NCI-H748 (cell line): Measurements from ENCODE around the gene PPFIA4.

Experiments
- DNase-seq: peaks from one replicate; lab custom pipeline; 2025; ENCODE audit not compliant: unreplicated experiment; lab: John Stamatoyannopoulos, UW

The PPFIA4 gene

DNA sequence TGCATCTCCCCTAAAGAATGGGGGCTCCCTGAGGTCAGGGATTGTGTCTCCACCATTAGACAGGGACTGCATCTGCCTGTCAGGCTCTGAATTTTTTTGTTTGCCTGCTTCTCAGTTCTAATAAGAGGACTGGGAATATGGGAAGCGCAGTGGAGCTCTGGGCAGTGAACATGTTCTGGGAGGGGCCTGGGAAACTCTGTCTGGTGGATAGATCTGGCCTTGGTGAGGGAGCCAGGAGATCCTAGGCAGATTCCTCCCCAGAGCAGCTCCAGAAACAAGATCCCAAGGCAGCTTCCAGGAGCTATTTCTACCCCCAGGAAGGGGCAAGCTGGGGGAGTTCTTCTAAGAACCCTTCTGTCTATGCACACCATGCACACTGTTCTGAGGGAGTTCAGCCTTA lies 72.2 kb downstream of the PPFIA4 start:
- DNase-seq, result no peak

DNA sequence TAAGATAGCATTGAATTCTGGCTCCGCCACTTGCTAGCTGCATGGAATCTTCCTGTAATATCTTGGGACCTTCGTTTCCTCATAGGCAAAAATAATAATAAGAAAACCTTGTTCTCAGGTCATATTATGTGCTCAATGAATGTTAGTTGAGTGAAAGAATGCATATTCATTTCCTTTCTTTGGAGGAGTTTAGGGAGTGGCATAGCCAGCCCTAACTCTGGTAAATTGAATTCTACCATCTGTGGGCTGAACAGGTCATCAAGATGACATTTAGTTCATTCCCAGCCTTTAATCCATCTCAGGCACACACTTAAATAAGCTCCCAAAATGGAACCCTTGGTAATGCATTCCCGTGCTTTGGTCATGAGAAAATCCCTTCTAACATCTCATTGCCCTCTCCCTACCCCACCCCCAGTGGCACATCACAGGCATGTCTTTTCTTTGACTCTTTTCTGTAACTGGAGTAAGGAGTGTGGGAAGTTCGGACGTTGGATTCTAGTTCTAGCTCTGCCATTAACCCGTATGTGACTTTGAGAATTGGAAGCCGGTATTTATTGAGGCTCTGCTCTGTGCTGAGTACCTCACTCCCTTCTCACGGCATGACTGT lies 72.7 kb downstream of the PPFIA4 start:
- DNase-seq, result no peak

DNA sequence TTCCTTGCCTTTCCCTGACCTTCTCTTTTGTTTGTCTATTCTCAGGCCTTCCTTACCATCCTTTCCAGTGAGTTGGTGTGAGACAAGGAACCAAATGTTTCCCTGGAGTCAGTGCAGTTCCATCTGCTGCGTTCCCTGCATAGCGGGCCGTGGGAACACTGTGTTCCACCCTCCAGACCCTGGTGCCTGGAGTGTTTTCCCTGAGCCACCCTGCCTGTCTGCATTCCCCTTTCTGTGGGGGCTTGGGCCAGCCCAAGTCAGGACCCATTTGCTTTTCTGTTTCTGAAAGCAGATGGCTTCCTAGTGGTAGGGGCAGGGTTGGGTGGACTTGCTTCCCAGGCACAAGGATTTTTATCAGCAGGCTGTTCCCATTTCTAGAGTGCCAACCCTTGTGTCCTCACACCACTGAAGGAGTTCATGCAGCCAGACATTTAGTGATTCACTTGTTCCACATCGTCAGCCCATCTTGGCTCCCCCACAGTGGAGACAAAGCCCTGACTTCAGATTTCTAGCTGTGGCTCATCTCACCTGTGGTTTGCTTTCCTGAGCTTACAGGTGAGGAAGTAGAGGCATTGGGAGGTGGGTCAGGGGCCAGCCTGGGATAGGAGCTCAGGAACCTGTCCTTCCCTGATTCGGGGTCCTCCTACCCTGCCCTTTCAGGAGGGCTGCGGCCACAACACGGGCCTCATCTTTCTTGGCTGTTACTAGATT lies 73.7 kb downstream of the PPFIA4 start:
- no peak for DNase-seq

DNA sequence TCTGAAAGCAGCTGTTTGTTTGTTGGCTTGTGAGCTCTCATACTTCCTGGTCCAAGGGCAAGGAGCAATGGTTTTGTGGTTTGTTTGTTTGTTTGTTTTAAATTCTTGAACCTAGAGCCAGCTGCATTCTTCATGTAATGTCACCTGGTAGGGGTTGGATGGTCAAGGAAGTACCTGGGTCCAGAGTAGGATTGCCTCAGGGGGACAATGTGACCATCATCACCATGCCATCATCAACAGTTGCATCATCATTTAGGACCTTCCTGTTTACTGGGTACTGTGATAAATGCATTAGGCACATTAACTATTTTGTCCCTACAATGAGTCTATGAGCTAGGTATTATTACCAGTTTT lies 74.2 kb downstream of the PPFIA4 start:
- DNase-seq, result no peak

DNA sequence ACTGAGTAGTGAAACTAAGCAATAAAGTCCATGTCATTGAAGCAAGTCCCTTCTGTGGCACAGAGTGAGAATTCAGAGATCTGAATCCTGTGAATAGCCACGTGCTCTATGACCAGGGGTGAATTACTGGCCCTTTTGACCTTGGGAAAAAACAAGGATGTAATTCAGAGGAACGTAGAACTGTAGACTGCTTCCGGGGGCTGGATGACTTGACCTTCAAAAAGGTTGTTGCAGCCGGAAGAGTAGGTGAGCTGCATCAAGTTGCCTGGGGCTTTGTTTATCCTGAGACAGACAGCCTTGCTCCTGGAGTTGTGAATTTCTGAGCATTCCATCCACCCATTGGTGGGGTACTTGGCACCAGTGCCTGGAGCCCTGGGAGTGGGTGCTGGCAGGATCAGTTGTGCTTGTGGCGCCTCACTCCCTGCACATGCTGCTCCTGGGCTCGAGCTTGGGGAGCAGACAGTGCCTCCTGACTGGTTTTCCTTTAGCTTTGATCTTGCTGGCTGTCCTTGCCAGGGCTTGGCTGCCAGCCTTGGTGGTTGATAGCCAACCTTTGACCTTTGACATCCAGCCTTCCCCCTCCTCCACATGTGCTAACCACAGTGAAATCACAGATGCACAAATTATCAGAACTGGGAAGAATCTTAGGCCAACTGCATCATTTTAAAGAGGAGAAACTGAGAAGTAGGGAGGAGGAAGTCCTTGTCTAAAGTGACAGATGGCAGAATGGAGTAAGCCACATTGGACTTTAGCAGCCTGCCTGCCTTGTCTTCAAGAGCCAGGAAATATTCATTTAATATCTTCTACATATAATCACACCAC lies 75.7 kb downstream of the PPFIA4 start:
- no peak for DNase-seq

DNA sequence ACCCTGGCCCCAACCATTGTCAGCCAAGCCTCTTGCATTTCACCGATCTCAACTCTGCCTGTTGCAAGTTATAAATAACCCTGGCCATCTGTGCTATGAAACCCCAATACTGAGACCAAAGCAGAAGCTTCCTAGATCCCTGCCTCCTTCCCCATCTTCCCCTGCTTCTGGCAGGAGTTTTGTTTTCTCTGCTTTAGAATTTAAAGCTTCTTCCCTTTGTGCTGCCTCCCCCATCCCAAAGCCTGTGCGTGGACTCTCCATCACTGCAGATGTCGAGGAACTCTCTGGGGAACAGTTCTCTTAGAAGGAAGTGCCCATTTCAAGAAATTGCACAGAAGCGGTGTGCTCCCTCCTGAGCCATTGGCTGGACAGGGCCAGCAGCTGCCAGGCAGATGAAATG lies 76.9 kb downstream of the PPFIA4 start:
- DNase-seq, result no peak

DNA sequence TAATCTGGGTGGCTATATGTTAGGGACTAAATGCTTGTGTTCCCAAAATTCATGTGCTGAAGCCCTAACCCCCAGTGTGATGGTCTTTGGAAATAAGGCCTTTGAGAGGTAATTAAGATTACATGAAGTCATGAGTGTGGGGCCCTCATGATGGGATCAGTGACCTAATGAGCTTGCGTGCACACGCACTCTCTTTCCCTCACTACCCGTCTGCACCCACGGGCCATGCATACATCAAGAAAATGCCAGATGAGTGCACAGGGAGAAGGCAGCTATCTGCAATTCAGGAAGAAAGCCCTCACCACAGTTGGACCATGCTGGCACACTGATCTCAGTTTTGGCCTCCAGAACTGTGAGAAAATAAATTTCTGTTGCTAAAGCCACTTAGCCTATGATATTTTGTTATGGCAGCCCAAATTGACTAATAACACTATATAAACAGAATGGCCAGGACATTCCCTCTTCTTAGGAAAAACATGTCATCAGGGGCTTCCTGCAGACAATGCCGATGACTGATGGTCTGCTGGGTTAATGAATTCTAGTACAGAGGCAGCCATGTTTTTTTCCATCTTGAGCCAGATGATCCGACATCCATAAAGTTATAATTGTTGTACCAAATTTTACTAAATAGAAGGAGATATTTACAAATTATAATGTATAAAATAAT lies 77.7 kb downstream of the PPFIA4 start:
- DNase-seq, result no peak

DNA sequence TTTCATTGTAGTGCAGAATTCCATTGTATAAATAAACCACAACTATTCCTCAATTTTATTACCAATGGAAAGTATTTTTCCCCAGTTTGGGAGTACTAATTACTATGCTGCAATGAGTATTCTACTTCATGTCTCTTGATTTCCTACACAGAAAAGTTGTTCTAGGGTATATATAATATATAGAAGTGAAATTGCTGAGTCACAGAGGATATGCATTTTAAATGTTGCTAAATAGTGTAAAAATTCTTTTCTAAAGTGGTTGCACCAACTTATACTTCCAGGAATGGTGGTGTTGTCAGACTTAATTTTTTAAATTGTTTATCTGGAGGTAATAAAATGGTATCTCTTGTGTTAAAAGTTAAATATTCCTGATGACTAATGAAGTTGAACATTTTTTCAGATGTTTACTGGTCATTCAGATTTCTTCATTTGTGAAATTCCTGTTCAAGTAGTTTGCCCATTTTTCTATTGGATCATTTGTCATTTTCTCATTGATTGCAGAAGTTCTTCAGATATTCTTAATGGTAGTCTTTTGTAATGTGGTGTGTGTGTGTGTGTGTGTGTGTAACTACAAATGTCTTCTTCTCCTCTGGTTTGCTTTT lies 78.6 kb downstream of the PPFIA4 start:
- no peak for DNase-seq

DNA sequence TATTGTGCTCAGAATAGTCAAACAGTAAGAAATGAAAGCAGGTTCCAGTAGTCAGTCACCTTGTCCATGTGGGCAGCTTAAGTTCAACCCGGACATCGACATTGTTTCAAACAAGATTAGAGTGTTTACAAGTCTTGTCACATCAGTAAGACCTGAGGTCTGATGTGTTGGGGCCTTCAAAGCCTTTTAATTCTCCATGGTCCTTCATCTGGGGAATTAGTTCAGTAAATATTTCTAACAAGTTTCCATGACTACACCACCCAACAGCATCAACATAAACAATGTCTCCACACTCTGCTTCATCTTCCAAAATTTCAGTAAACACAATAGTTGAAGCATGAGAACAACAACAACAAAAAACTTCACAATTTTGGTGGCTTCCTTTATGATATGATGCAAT lies 86.2 kb downstream of the PPFIA4 start:
- peak; percentile 28 for DNase-seq

DNA sequence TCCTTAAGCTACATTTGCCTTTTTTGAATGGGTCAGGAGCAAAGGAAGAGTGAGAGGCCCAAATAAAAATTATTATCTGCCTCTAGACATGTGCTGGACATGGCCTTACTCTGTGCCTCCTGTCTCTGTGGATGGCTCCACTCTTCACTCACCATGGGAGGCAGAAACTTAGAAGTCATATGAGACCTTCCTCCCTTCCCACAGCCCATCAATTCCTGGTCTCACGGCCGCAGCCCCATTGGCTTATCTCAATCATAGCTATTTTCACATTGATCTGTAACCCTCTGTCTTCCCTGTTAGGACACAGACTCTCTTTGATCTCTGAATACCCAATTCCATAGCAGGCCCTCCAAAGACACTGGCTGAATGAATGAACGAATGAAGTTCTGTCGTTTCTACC lies 87.0 kb downstream of the PPFIA4 start:
- DNase-seq, result no peak

DNA sequence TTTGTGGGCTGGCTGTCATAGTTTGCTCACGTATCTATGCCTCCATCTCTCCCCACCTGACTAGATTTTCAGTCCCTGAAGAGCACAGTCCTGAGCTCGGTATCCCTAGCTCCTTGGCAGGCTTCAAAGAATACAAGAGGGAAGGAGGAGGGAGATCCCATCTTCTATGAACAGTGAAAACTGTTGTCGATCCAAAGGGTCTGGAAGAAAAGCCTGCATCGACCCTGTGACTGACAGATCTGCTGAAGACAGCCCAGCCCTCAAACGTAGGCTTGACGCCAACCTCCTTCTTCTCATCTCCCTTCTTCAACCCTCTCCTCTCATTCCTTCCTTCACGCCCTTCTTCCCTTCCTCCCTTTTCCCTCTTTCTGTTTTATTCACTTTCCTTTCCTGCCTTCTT lies 87.9 kb downstream of the PPFIA4 start:
- DNase-seq, result no peak

DNA sequence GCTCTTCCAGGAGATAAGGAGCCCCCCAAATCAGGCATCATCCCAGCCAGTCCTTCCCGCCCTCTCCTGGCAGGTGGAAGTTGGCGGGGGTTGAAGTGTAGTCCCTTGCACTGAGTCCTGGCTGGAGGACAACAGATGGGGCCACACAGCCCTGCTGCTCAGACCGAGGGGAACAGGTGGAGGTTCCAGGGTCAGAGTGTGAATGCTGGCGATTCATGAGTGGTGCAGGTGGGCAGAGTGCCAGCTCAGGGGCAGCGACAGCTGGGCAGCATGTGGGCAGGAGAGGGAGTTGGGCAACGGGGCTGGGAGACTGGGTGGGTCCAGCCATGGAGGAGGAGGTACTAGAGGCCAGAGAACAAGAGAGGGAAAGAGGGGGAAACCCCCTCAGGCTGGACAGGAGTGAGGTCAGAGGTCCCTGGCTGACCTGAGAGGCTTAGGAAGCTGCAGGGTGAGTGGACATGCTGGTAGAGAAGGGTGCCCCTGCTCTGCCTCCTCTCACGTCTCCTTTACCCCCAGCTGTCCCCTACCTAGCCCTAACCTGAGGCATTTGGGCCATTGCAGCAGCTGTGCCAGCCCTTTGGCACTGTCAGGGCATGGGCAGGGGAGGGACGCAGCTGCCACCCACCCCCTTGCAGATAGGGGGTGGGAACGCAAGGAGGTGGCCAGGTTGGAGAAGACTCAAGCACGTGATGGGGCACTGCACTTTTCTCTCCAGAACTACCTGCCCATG lies 90.0 kb downstream of the PPFIA4 start:
- peak; percentile 40 for DNase-seq

DNA sequence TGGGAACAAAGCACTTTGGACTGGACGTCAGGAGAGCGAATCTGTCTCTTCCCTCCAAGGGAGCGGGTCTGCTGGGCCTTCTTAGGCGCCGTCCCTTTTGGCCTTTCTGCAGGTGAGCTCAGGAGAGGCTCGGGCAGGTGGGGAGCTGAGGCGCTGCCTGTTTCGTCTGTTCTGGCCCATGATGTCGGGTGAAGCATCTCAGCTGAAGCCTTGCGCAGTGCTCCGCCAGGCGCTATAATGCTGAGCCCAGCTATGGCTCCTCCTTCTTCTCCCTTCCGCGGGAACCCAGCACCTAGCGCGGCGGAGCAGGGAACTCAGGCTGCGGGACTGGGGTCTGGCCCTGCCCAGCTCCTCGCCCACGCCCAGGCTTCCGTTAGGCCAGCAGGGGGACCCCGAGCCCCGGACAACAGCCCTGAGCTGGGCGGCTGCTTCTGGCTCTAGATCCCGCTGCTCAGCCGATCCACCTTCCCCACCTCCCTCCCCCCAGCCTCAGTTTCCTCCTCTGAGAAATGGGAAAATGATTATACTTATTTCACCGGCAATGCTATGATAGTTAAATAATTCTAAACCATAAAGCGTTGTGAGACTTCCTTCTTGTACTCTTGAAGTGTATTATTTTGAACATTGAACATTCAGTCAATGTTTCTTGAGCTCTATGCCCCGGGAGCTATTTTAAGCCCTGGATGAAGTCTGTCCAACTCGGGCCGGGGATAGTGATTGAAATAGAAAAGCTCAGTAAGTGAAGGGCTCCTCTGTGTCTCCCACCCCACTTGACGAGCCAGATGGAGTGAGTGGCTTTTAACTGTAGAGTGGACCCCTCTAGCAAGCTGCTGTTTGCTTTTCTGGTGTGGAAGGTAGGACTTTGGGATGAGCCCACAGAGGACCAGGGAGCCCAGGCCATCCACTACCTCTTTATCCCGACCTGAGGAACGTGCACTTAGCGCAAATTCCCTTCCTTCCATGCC lies 91.6 kb downstream of the PPFIA4 start:
- peak; percentile 59 for DNase-seq

DNA sequence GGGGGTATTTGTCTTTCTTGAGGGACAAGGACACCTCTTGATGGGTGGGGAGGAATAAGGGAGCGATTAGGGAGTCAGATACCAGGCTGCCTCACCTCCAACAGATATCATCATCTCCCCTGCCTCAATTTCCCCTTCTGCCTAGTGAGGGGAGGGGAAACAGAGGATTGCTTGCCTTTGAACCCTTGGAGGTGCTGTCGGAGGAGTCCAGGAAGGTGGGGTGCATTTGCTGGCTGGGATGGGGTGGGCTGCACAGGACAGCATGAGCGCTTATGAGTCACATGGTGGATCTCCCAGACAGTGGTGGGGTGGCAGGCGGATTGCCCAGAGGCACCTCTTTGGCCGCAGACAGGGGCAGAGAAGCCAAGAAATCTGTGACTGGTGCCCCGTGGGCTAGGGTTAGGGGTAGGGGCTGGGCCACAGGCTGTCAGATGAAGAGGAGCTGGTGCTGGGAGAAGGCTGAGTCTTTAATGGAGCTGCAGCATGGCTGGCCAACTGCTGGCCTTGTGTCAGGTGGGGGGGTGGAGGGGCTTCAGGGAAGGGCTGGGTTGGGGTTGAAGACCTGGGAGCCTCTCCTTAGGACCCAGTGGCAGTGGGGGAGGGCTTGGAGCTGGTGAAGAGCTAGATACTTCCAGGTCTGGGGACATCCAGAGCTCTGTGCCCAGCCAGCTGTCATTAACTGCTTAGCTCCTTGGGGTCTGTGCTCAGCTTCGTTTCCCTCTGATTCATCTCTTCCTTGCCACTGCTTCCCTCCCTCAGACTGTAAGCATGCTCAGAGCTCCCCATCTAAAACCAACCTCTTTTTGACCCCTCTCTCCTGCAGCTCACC lies 94.2 kb downstream of the PPFIA4 start:
- DNase-seq, result no peak

DNA sequence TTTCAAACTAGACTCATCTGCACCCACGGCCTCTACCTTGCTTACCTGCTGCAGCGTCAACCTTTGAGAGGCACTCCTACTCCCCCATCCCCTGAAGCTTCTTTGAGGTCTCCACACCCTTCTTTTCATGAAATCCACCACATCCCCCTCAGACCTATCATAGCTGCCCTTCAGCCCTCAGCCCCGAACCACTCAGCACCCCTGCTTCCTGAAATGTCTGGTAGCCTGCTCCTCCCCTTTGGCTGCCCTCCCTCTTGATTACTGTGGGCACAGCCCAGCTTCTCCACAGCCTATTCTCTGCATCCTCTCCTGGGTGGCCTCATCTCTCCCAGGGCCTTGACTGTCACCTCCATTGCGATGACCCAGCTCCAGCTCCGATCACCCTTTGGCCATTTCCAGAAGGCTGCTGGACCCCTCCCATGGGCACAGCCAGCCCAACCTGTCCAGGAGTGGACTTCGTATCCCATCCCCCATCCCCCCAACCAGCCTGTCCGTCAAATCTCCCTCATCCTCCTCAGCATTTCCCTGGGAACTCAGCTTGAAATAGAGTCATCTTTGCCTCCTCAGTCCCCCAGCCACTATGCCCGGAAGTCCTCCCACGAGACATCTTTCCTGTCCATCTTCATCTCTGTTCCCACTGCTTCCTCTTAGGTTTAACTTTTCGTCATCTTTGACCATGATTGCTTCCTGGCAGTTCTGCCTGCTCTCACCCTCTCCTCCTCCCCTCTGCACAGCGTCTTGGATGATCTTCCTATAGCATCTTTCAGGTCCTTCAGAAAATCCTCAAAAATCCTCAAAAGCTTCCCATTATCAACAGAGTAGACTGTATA lies 95.1 kb downstream of the PPFIA4 start:
- no peak for DNase-seq

DNA sequence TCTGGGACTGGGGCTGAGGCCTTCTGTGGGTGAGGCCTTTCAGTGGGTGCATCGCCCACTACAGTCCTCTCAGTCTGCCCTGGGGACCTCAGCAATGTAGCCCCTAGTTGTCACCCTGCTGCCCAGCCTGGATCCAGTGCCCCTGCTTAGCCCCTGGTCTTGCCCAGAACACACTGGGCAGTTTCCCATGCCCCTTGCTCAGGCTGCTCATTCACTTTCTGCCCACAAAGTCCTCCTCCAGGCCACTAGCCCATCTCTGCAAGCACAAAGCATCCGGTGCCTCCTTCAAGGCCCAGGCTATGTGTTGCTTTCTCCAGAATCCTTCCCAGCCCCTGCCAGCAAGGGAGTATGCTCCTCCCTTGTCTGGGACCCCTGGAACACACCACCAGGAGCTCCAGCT lies 95.9 kb downstream of the PPFIA4 start:
- DNase-seq, result no peak

DNA sequence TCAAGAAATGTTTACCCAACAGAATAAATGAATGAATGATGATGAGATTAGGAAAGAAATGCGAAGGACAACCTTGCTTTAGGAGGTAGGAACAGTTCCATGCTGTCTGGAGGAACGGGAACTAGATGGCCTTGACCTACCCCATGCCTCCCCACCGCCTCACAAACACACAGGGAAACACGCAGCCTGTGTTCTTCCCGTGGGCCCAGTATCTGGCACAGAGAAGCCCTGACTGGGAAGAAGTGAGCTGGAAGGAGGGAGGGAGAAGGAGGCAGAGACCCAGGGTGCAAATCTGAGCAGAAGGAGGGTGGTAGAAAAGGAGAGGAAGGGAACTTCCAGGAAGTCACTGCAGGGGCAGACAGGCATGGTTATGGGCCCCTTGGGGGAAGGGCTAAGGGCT lies 97.7 kb downstream of the PPFIA4 start:
- DNase-seq, result no peak
